ENCODE data around the gene SFSWAP. TPM values are rescaled to one million over a fixed set of nuclear protein-coding genes. Genes with fewer than 3 reads are reported as not detected.

Gene SFSWAP
- total and polyA plus RNA-seq, 5 donors from 2014 or later, result 14.6 to 105 (median 18.3) TPM

GRCh38 chr12:131840643-131841416 is 129.9 kb downstream of the SFSWAP start:
- no peak for ATAC-seq (ENCODE audit: low read depth in 2 of 2)
- Mint-ChIP-seq H3K4me1 (no peaks in the 10 kb centered on the region), H3K4me3 (no peak overlapping the region), H3K9me3 (no peaks in the 10 kb centered on the region), H3K27ac (no peak overlapping the region), H3K36me3 (no peaks in the 10 kb centered on the region), H3K27me3 (no peaks in the 10 kb centered on the region)
- no peak for DNase-seq
- Histone ChIP-seq H3K27ac (ENCODE audit: insufficient read depth, low read length, poor library complexity, severe bottlenecking) (no peak overlapping the region), H3K4me3 (ENCODE audit: low read depth, low read length) (no peak overlapping the region), H3K36me3 (ENCODE audit: control insufficient read depth, insufficient read depth, low read length) (no peaks in the 10 kb centered on the region), H3K4me1 (ENCODE audit: control insufficient read depth, insufficient read depth, low read length, poor library complexity, severe bottlenecking) (no peaks in the 10 kb centered on the region), H3K27me3 (ENCODE audit: control insufficient read depth, insufficient read depth, low read length) (no peaks in the 10 kb centered on the region), H3K9me3 (ENCODE audit: control insufficient read depth in 2 of 2, low read length in 2 of 2) (no peaks in the 10 kb centered on the region)

GRCh38 chr12:131841547-131841946 is 130.7 kb downstream of the SFSWAP start:
- Mint-ChIP-seq H3K27ac (no peak overlapping the region), H3K27me3 (no peaks in the 10 kb centered on the region)
- no peak for ATAC-seq (ENCODE audit: low read depth in 2 of 2)

DNA sequence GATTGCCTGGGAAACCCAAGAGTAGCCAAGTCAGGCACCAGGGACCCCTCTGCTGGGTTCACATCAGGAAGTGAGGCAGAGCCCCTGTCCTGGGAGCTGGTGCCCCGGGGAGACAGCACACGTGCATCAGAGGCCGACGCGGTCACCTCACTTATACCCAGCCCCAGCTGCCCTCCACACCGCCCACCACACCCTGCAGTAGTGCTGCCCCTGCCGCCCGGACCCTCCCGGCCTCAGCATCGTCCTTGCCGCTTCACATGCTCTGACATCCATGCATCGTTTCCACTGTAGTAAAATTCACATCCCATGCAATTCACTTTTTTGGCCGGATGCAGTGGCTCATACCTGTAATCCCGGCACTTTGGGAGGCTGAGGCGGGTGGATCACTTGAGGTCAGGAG is 131.3 kb downstream of the SFSWAP start:
- Histone ChIP-seq H3K4me3 (ENCODE audit: low read depth, low read length) (no peak overlapping the region), H3K27ac (ENCODE audit: insufficient read depth, low read length, poor library complexity, severe bottlenecking) (no peak overlapping the region), H3K4me1 (ENCODE audit: control insufficient read depth, insufficient read depth, low read length, poor library complexity, severe bottlenecking) (no peaks in the 10 kb centered on the region), H3K36me3 (ENCODE audit: control insufficient read depth, insufficient read depth, low read length) (no peaks in the 10 kb centered on the region), H3K27me3 (ENCODE audit: control insufficient read depth, insufficient read depth, low read length) (no peaks in the 10 kb centered on the region), H3K9me3 (ENCODE audit: control insufficient read depth in 2 of 2, low read length in 2 of 2) (no peaks in the 10 kb centered on the region)
- H3K27me3 Mint-ChIP-seq, result no peaks in the 10 kb centered on the region
- ATAC-seq (ENCODE audit: low read depth in 2 of 2) (no peak), DNase-seq (no peak)
- no peak overlapping the region for H3K4me3 Mint-ChIP-seq
- no peaks in the 10 kb centered on the region for H3K36me3 Mint-ChIP-seq
- no peaks in the 10 kb centered on the region for H3K9me3 Mint-ChIP-seq
- no peak overlapping the region for H3K27ac Mint-ChIP-seq
- H3K4me1 Mint-ChIP-seq, result no peaks in the 10 kb centered on the region

More at GRCh38 chr12:131841547-131841946, 130.7 kb downstream of the SFSWAP start:
- Histone ChIP-seq H3K27me3 (ENCODE audit: control insufficient read depth, insufficient read depth, low read length) (no peaks in the 10 kb centered on the region), H3K4me1 (ENCODE audit: control insufficient read depth, insufficient read depth, low read length, poor library complexity, severe bottlenecking) (no peaks in the 10 kb centered on the region), H3K4me3 (ENCODE audit: low read depth, low read length) (no peak overlapping the region), H3K27ac (ENCODE audit: insufficient read depth, low read length, poor library complexity, severe bottlenecking) (no peak overlapping the region), H3K9me3 (ENCODE audit: control insufficient read depth in 2 of 2, low read length in 2 of 2) (no peaks in the 10 kb centered on the region), H3K36me3 (ENCODE audit: control insufficient read depth, insufficient read depth, low read length) (no peaks in the 10 kb centered on the region)
- Mint-ChIP-seq H3K4me3 (no peak overlapping the region), H3K9me3 (no peaks in the 10 kb centered on the region), H3K36me3 (no peaks in the 10 kb centered on the region), H3K4me1 (no peaks in the 10 kb centered on the region)
- no peak for DNase-seq

DNA sequence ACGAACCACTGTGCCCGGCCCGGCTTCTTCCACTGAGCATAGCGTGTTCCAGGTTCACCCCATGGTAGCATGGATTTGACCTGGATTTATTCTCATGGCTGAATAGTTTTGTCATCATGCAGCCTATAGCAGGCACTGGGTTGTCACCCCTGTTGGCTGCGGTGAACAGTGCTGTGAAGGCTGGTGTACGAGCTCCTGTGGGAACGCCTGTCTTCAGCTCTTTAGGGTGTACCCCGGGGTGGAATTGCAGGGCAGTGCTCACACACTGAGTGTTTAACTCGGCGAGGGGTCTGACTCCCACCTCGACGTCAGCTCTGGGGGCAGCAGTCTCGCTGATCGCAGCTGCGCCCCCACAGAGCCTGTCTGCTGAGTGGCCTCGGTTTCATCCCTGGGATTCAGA is 132.6 kb downstream of the SFSWAP start:
- Histone ChIP-seq H3K27me3 (ENCODE audit: control insufficient read depth, insufficient read depth, low read length) (no peaks in the 10 kb centered on the region), H3K27ac (ENCODE audit: insufficient read depth, low read length, poor library complexity, severe bottlenecking) (no peak overlapping the region), H3K4me1 (ENCODE audit: control insufficient read depth, insufficient read depth, low read length, poor library complexity, severe bottlenecking) (no peaks in the 10 kb centered on the region), H3K4me3 (ENCODE audit: low read depth, low read length) (no peak overlapping the region), H3K36me3 (ENCODE audit: control insufficient read depth, insufficient read depth, low read length) (no peaks in the 10 kb centered on the region), H3K9me3 (ENCODE audit: control insufficient read depth in 2 of 2, low read length in 2 of 2) (no peaks in the 10 kb centered on the region)
- Mint-ChIP-seq H3K36me3 (no peaks in the 10 kb centered on the region), H3K27ac (no peak overlapping the region), H3K9me3 (no peaks in the 10 kb centered on the region), H3K27me3 (no peaks in the 10 kb centered on the region), H3K4me3 (no peak overlapping the region), H3K4me1 (no peaks in the 10 kb centered on the region)
- ATAC-seq (ENCODE audit: low read depth in 2 of 2), result no peak
- DNase-seq, result no peak

DNA sequence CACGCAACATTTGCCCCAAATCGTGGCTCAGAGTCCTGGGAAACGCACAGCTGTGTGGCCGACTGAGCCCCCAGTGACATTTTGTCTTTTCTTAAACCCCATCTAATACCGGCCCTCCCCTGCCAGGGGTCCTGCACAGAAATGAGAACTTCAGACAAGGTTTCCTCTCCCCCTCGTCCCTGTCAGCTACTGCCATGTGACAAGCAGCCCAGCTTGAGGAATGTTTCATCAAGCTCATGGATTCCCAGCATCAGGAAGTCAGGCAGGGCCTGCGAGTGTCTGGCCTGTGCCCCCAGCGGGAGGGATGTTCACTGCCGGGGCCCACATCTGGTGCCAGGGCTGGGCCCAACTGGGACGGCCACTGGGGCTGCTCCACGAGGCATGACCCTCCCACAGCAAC is 133.2 kb downstream of the SFSWAP start:
- DNase-seq (no peak), ATAC-seq (ENCODE audit: low read depth in 2 of 2) (no peak)
- H3K36me3 Mint-ChIP-seq, result no peaks in the 10 kb centered on the region
- peak overlapping the region in 1 of 3 donors; percentile 25 for H3K27ac Mint-ChIP-seq
- H3K4me3 Mint-ChIP-seq, result no peak overlapping the region
- Histone ChIP-seq H3K9me3 (ENCODE audit: control insufficient read depth in 2 of 2, low read length in 2 of 2) (no peaks in the 10 kb centered on the region), H3K4me1 (ENCODE audit: control insufficient read depth, insufficient read depth, low read length, poor library complexity, severe bottlenecking) (no peaks in the 10 kb centered on the region), H3K27ac (ENCODE audit: insufficient read depth, low read length, poor library complexity, severe bottlenecking) (no peak overlapping the region), H3K4me3 (ENCODE audit: low read depth, low read length) (no peak overlapping the region), H3K27me3 (ENCODE audit: control insufficient read depth, insufficient read depth, low read length) (no peaks in the 10 kb centered on the region), H3K36me3 (ENCODE audit: control insufficient read depth, insufficient read depth, low read length) (no peaks in the 10 kb centered on the region)
- H3K4me1 Mint-ChIP-seq, result no peaks in the 10 kb centered on the region
- H3K9me3 Mint-ChIP-seq, result no peaks in the 10 kb centered on the region
- no peaks in the 10 kb centered on the region for H3K27me3 Mint-ChIP-seq

DNA sequence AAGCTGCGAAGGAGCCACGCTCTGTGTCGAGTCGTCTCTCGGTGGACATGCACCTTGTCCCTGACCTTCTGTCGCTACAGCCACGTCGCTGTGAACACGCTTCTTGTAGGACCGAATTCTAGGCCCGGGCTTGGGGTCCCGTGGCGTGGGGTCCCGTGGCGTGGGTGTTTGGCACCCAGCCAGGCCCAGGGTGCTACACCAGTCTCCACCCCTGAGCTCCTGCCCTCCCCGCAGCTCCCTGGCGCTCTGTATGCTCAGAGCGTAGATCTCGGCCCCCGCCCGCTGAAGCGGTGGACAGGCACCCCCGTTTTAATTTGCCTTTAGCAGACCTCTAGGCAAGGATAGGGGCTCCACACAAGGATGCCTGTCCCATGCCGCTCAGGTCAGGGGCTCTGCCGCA is 133.8 kb downstream of the SFSWAP start:
- Histone ChIP-seq H3K4me3 (ENCODE audit: low read depth, low read length) (no peak overlapping the region), H3K4me1 (ENCODE audit: control insufficient read depth, insufficient read depth, low read length, poor library complexity, severe bottlenecking) (no peaks in the 10 kb centered on the region), H3K36me3 (ENCODE audit: control insufficient read depth, insufficient read depth, low read length) (no peaks in the 10 kb centered on the region), H3K9me3 (ENCODE audit: control insufficient read depth in 2 of 2, low read length in 2 of 2) (no peaks in the 10 kb centered on the region), H3K27me3 (ENCODE audit: control insufficient read depth, insufficient read depth, low read length) (no peaks in the 10 kb centered on the region), H3K27ac (ENCODE audit: insufficient read depth, low read length, poor library complexity, severe bottlenecking) (no peak overlapping the region)
- Mint-ChIP-seq H3K27ac (no peak overlapping the region), H3K9me3 (no peaks in the 10 kb centered on the region), H3K4me1 (no peaks in the 10 kb centered on the region), H3K4me3 (no peak overlapping the region), H3K27me3 (no peaks in the 10 kb centered on the region), H3K36me3 (no peaks in the 10 kb centered on the region)
- no peak for ATAC-seq (ENCODE audit: low read depth in 2 of 2)
- DNase-seq, result no peak

- no peaks in the 10 kb centered on the region for H3K36me3 Mint-ChIP-seq
- no peaks in the 10 kb centered on the region for H3K9me3 Mint-ChIP-seq
- H3K9me3 ChIP-seq (ENCODE audit: control insufficient read depth in 2 of 2, low read length in 2 of 2), result no peaks in the 10 kb centered on the region
- H3K27ac Mint-ChIP-seq, result no peak overlapping the region
- H3K4me1 Mint-ChIP-seq, result no peaks in the 10 kb centered on the region
- no peak overlapping the region for H3K4me3 ChIP-seq (ENCODE audit: low read depth, low read length)
- ATAC-seq (ENCODE audit: low read depth in 2 of 2), result no peak
- H3K4me3 Mint-ChIP-seq, result no peak overlapping the region
- H3K27me3 ChIP-seq (ENCODE audit: control insufficient read depth, insufficient read depth, low read length), result no peaks in the 10 kb centered on the region
- no peaks in the 10 kb centered on the region for H3K4me1 ChIP-seq (ENCODE audit: control insufficient read depth, insufficient read depth, low read length, poor library complexity, severe bottlenecking)
- DNase-seq, result no peak
- no peaks in the 10 kb centered on the region for H3K27me3 Mint-ChIP-seq
- no peaks in the 10 kb centered on the region for H3K36me3 ChIP-seq (ENCODE audit: control insufficient read depth, insufficient read depth, low read length)
- no peak overlapping the region for H3K27ac ChIP-seq (ENCODE audit: insufficient read depth, low read length, poor library complexity, severe bottlenecking)
These were observed 134.2 kb downstream of the SFSWAP start for GRCh38 chr12:131845121-131845520.

GRCh38 chr12:131847456-131847855 is 136.6 kb downstream of the SFSWAP start:
- Mint-ChIP-seq H3K27ac (no peak overlapping the region), H3K27me3 (no peaks in the 10 kb centered on the region), H3K4me1 (no peaks in the 10 kb centered on the region), H3K4me3 (no peak overlapping the region), H3K9me3 (no peaks in the 10 kb centered on the region), H3K36me3 (no peaks in the 10 kb centered on the region)
- H3K4me3 ChIP-seq (ENCODE audit: low read depth, low read length), result no peak overlapping the region
- H3K27ac ChIP-seq (ENCODE audit: insufficient read depth, low read length, poor library complexity, severe bottlenecking), result no peak overlapping the region
- no peaks in the 10 kb centered on the region for H3K4me1 ChIP-seq (ENCODE audit: control insufficient read depth, insufficient read depth, low read length, poor library complexity, severe bottlenecking)
- no peak for ATAC-seq (ENCODE audit: low read depth in 2 of 2)
- H3K27me3 ChIP-seq (ENCODE audit: control insufficient read depth, insufficient read depth, low read length), result no peaks in the 10 kb centered on the region
- DNase-seq, result no peak
- H3K36me3 ChIP-seq (ENCODE audit: control insufficient read depth, insufficient read depth, low read length), result no peaks in the 10 kb centered on the region
- no peaks in the 10 kb centered on the region for H3K9me3 ChIP-seq (ENCODE audit: control insufficient read depth in 2 of 2, low read length in 2 of 2)

Data from CD4-positive, CD25-positive, alpha-beta regulatory T cell (primary cell).